ENCODE measurements around the gene FBL.
"Not testable (repeated sequence)": the region's sequence is repeated elsewhere in the genome, so short reads cannot be mapped to it uniquely, and the experiment has no call there.

The FBL gene

GRCh38 chr19:39816287-39817048, 29.7 kb downstream of the FBL start:
- Mint-ChIP-seq H3K4me3 (no peak overlapping the region), H3K4me1 (ENCODE audit: low read depth) (no peaks in the 10 kb centered on the region)

GRCh38 chr19:39814595-39814994, 31.6 kb downstream of the FBL start:
- no peaks in the 10 kb centered on the region for H3K9me3 Mint-ChIP-seq
- no peak overlapping the region for H3K27ac Mint-ChIP-seq
- no peaks in the 10 kb centered on the region for H3K36me3 Mint-ChIP-seq (ENCODE audit: low read depth)
- no peaks in the 10 kb centered on the region for H3K27me3 Mint-ChIP-seq (ENCODE audit: low read depth)
- no peak overlapping the region for H3K4me3 Mint-ChIP-seq
- no peak for DNase-seq (ENCODE audit: low spot score)
- H3K4me1 Mint-ChIP-seq (ENCODE audit: low read depth): no peaks in the 10 kb centered on the region

More at GRCh38 chr19:39816287-39817048, 29.7 kb downstream of the FBL start:
- no peaks in the 10 kb centered on the region for H3K9me3 Mint-ChIP-seq
- no peaks in the 10 kb centered on the region for H3K27me3 Mint-ChIP-seq (ENCODE audit: low read depth)
- H3K27ac Mint-ChIP-seq: no peak overlapping the region
- H3K36me3 Mint-ChIP-seq (ENCODE audit: low read depth): peaks cover 1% of the 10 kb centered on the region
- DNase-seq (ENCODE audit: low spot score): no peak

- not testable (repeated sequence) for H3K36me3 Mint-ChIP-seq (ENCODE audit: low read depth); H3K4me3 Mint-ChIP-seq; H3K9me3 Mint-ChIP-seq; H3K4me1 Mint-ChIP-seq (ENCODE audit: low read depth); H3K27ac Mint-ChIP-seq; DNase-seq (ENCODE audit: low spot score); H3K27me3 Mint-ChIP-seq (ENCODE audit: low read depth)
Measured at GRCh38 chr19:39814111-39814510, 32.1 kb downstream of the FBL start.

GRCh38 chr19:39813264-39813993, 32.8 kb downstream of the FBL start:
- Mint-ChIP-seq H3K27ac (no peak overlapping the region), H3K9me3 (no peaks in the 10 kb centered on the region), H3K36me3 (ENCODE audit: low read depth) (no peaks in the 10 kb centered on the region), H3K4me1 (ENCODE audit: low read depth) (no peaks in the 10 kb centered on the region), H3K4me3 (no peak overlapping the region), H3K27me3 (ENCODE audit: low read depth) (no peaks in the 10 kb centered on the region)
- DNase-seq (ENCODE audit: low spot score): no peak

DNA sequence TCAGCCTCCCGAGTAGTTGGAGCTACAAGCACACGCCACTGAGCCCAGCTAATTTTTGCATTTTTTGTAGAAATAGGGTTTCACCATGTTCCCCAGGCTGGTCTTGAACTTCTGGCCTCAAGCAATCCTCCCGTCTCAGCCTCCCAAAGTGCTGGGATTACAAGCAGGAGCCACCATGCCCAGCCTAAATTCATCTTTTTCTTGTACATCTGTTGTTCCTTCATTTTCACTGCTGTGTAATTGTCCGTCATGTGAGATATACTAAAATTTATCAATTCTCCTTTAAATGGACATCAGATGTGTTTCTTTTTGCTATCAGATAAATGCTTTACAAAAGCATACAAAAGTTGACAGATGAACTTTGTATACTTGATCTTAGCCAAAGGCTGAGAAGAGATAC, 35.1 kb downstream of the FBL start:
- Mint-ChIP-seq H3K9me3 (peaks cover 4% of the 10 kb centered on the region), H3K36me3 (ENCODE audit: low read depth) (no peaks in the 10 kb centered on the region), H3K27me3 (ENCODE audit: low read depth) (no peaks in the 10 kb centered on the region), H3K27ac (no peak overlapping the region), H3K4me3 (no peak overlapping the region), H3K4me1 (ENCODE audit: low read depth) (no peaks in the 10 kb centered on the region)
- no peak for DNase-seq (ENCODE audit: low spot score)

DNA sequence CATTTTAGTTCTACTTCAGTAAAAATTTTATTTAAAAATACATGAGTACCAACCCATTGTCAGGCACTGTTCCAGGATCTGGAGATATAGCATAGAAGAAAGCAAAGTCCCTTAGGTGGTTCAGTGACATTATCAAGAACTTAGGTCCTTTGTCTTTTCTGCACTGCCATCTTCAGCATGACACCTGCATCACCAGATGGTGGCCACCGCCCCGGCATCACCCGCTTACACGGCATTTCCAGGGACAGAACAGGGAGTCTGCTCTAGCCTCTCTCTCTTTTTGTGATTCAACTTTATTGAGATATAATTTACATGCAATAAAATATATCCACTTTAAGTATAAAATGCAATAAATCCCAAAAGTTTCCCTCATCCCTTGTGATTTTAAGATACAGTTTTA, 35.8 kb downstream of the FBL start:
- Mint-ChIP-seq H3K36me3 (ENCODE audit: low read depth) (no peaks in the 10 kb centered on the region), H3K4me3 (no peak overlapping the region), H3K27me3 (ENCODE audit: low read depth) (no peaks in the 10 kb centered on the region), H3K27ac (no peak overlapping the region), H3K9me3 (peaks cover 4% of the 10 kb centered on the region), H3K4me1 (ENCODE audit: low read depth) (no peaks in the 10 kb centered on the region)
- no peak for DNase-seq (ENCODE audit: low spot score)

- no peaks in the 10 kb centered on the region for H3K27me3 Mint-ChIP-seq (ENCODE audit: low read depth)
- H3K27ac Mint-ChIP-seq: no peak overlapping the region
- H3K9me3 Mint-ChIP-seq: peaks cover 4% of the 10 kb centered on the region
- H3K4me3 Mint-ChIP-seq: no peak overlapping the region
- H3K36me3 Mint-ChIP-seq (ENCODE audit: low read depth): no peaks in the 10 kb centered on the region
- H3K4me1 Mint-ChIP-seq (ENCODE audit: low read depth): no peaks in the 10 kb centered on the region
- no peak for DNase-seq (ENCODE audit: low spot score)
Measured at GRCh38 chr19:39809368-39809767, 36.8 kb downstream of the FBL start.

- H3K27me3 Mint-ChIP-seq (ENCODE audit: low read depth); DNase-seq (ENCODE audit: low spot score); H3K36me3 Mint-ChIP-seq (ENCODE audit: low read depth); H3K4me3 Mint-ChIP-seq; H3K27ac Mint-ChIP-seq; H3K9me3 Mint-ChIP-seq; H3K4me1 Mint-ChIP-seq (ENCODE audit: low read depth): not testable (repeated sequence)
Measured at GRCh38 chr19:39808688-39809087, 37.5 kb downstream of the FBL start.

DNA sequence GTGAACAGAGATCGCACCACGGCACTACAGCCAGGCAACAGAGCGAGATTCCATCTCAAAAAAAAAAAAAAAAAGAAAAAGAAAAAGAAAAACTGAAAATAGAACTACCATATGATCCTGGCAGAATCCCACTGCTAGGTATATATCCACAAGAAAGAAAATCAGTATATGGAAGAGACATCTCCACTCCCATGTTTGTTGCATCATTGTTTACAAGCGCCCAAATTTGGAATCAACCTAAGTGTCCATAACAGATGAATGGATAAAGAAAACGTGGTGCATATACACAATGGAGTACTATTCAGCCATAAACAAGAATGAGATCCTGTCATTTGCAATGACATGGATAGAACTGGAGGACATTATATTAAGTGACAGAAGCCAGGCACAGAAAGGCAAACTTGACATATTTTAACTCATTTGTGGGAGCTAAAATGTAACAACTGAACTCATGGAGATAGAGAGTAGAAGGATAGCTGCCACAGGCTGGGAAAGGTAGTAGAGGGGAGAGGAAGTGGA, 38.3 kb downstream of the FBL start:
- Mint-ChIP-seq H3K4me3 (no peak overlapping the region), H3K27ac (no peak overlapping the region), H3K27me3 (ENCODE audit: low read depth) (peaks cover 4% of the 10 kb centered on the region), H3K4me1 (ENCODE audit: low read depth) (no peaks in the 10 kb centered on the region), H3K9me3 (peaks cover 4% of the 10 kb centered on the region), H3K36me3 (ENCODE audit: low read depth) (no peaks in the 10 kb centered on the region)
- DNase-seq (ENCODE audit: low spot score): no peak

- Mint-ChIP-seq H3K4me3 (no peak overlapping the region), H3K27ac (no peak overlapping the region), H3K9me3 (peaks cover 4% of the 10 kb centered on the region), H3K36me3 (ENCODE audit: low read depth) (no peaks in the 10 kb centered on the region), H3K27me3 (ENCODE audit: low read depth) (peaks cover 10% of the 10 kb centered on the region), H3K4me1 (ENCODE audit: low read depth) (no peaks in the 10 kb centered on the region)
- no peak for DNase-seq (ENCODE audit: low spot score)
Measured at GRCh38 chr19:39805104-39805503, 41.1 kb downstream of the FBL start.

DNA sequence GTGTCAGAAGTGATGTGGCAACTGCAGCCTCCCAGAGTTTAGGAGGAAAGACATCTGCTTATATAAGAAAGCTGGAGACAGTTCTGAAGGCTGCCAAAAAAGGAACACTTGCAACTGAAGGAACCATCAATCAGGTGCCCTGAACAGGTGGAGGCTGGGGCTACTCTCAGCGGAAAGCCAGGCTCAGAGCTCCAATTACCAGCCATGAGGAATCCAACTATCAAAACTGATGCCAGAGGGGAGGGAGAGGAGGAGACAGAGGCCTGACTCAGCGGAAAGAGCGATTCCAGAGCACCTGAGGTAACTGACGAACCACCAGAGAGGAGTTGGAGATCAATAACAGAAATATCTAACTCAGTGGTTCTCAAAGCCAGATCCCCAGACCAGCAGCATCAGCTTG, 43.2 kb downstream of the FBL start:
- Mint-ChIP-seq H3K27ac (no peak overlapping the region), H3K27me3 (ENCODE audit: low read depth) (peaks cover 21% of the 10 kb centered on the region), H3K9me3 (peaks cover under 1% of the 10 kb centered on the region), H3K36me3 (ENCODE audit: low read depth) (no peaks in the 10 kb centered on the region), H3K4me3 (no peak overlapping the region), H3K4me1 (ENCODE audit: low read depth) (no peaks in the 10 kb centered on the region)
- DNase-seq (ENCODE audit: low spot score): no peak

GRCh38 chr19:39797083-39797482, 49.1 kb downstream of the FBL start:
- no peaks in the 10 kb centered on the region for H3K9me3 Mint-ChIP-seq
- H3K27me3 Mint-ChIP-seq (ENCODE audit: low read depth): peaks cover 28% of the 10 kb centered on the region
- no peak for DNase-seq (ENCODE audit: low spot score)
- H3K36me3 Mint-ChIP-seq (ENCODE audit: low read depth): no peaks in the 10 kb centered on the region
- no peak overlapping the region for H3K27ac Mint-ChIP-seq
- peaks cover 10% of the 10 kb centered on the region for H3K4me1 Mint-ChIP-seq (ENCODE audit: low read depth)
- no peak overlapping the region for H3K4me3 Mint-ChIP-seq

DNA sequence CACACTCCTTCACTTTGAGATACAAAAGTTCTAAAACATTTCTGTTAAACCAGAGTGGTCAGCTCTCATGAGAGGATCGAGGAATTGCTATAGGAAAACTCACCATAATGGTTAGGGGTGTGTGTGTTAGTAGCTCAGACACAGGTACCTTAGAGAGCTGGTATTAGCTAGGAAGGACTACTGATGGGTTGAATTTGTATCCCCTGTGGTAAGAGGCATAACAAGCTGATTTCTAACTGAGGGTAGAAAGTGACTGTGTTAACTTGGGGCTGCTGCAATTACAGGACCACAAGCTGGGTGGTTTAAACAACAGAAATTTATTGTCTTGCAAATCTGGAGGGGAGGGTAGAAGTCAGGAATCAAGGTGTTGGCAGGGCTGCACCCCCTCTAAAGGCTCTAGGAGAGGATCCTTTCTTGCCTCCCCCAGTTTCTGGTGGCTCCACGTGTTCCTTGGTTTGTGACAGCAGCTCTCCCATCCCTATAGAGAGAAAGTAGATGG, 50.1 kb downstream of the FBL start:
- H3K27me3 Mint-ChIP-seq (ENCODE audit: low read depth): peaks cover 28% of the 10 kb centered on the region
- no peak overlapping the region for H3K4me3 Mint-ChIP-seq
- no peak for DNase-seq (ENCODE audit: low spot score)
- H3K36me3 Mint-ChIP-seq (ENCODE audit: low read depth): no peaks in the 10 kb centered on the region
- H3K4me1 Mint-ChIP-seq (ENCODE audit: low read depth): peaks cover 10% of the 10 kb centered on the region
- no peak overlapping the region for H3K27ac Mint-ChIP-seq
- H3K9me3 Mint-ChIP-seq: no peaks in the 10 kb centered on the region

DNA sequence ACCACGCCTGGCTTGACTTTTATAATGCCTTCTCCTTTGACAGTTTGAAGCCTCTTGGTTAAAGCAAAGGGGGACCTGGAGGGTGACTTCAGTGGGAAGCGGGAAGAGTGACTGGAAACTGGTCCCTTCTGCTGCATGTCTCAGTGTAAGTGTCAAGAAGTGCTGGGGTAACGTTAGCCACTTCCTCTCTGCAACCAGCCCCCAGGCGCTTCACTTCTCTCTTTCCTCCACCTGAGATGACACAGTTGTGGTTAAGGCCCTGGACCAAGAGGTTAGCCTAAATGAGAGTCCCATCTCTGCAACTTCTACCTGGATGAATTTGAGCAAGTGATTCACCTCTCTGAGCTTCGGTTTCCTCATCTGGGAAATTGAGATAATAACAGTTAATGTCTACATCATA, 51.2 kb downstream of the FBL start:
- Mint-ChIP-seq H3K9me3 (no peaks in the 10 kb centered on the region), H3K4me3 (no peak overlapping the region), H3K27me3 (ENCODE audit: low read depth) (peaks cover 25% of the 10 kb centered on the region), H3K27ac (no peak overlapping the region), H3K36me3 (ENCODE audit: low read depth) (no peaks in the 10 kb centered on the region), H3K4me1 (ENCODE audit: low read depth) (peaks cover 10% of the 10 kb centered on the region)
- DNase-seq (ENCODE audit: low spot score): no peak

Data from T-helper 2 cell treated with Interferon-gamma antibody and Interleukin-4, amounts not matched to agents 5 μg/mL and 100 μg/mL, for 36 hours (primary cell).